SH-SY5Y (cell line): ENCODE results near the gene ADAM12.

Experiments
- GATA2 ChIP-seq: IDR thresholded peaks from 2 replicates; pipeline ENCODE4 v1.6.1; 2011; ENCODE audit warnings: mild to moderate bottlenecking, low read depth, low read length
- GATA3 ChIP-seq: IDR thresholded peaks from 2 replicates; pipeline ENCODE4 v1.6.1; 2011; ENCODE audit warnings: low read depth, mild to moderate bottlenecking, low read length, moderate library complexity

- TF ChIP-seq GATA3 (no peak), GATA2 (no peak)
Observed at GRCh38 chr10:126430512-126430911, 42.2 kb upstream of the ADAM12 start.
